ENCODE data around the gene PRKAR1B. TPM values are rescaled to one million over a fixed set of nuclear protein-coding genes. Genes with fewer than 3 reads are reported as not detected.

Gene PRKAR1B
- total and polyA plus RNA-seq, 10 of the 15 experiments (the other 5 are each of a cell fraction or from before 2014, with no cell fraction given) = 1.4 to 45.6 (median 19.3) TPM

- FAIRE-seq (no peak), ATAC-seq (no peak), DNase-seq (ENCODE audit: low read depth, low spot score) (no peak)
- CTCF ChIA-PET = no interaction called here
- H3K4me1 ChIP-seq (ENCODE audit: control insufficient read depth, insufficient read depth, low read length) = no peaks in the 10 kb centered on the region
- no peak overlapping the region for H3K27ac ChIP-seq (ENCODE audit: control insufficient read depth, insufficient read depth)
- POLR2A ChIA-PET = no interaction called here
- H3K36me3 ChIP-seq (ENCODE audit: control insufficient read depth in 2 of 2, insufficient read depth in 2 of 2, low read length in 1 of 2) = no peaks in the 10 kb centered on the region; a peak in 2 of 4 replicates
- no peaks in the 10 kb centered on the region for H4K20me1 ChIP-seq (ENCODE audit: control insufficient read depth, insufficient read depth)
- TF ChIP-seq SREBF1 (IDR thresholded peaks at IDR 0.05; ENCODE audit: low read length) = no peak
- no peak for TF ChIP-seq KDM1A (IDR thresholded peaks at IDR 0.05; ENCODE audit: borderline replicate concordance)
- no peak for TF ChIP-seq ZSCAN29 (IDR thresholded peaks at IDR 0.05)
- TF ChIP-seq MTA2 (IDR thresholded peaks at IDR 0.05; ENCODE audit: low read depth) = no peak
- TF ChIP-seq ZBTB33 (IDR thresholded peaks at IDR 0.05) = no peak
- TF ChIP-seq TARDBP (IDR thresholded peaks at IDR 0.05; ENCODE audit: borderline replicate concordance) = no peak
- no peak for TF ChIP-seq SREBF2 (IDR thresholded peaks at IDR 0.05; ENCODE audit: low read length)
- TF ChIP-seq NR2C2 (IDR thresholded peaks at IDR 0.05; ENCODE audit: borderline replicate concordance, control insufficient read depth, insufficient read length, low read depth) = no peak
- TF ChIP-seq, protein P1, sequence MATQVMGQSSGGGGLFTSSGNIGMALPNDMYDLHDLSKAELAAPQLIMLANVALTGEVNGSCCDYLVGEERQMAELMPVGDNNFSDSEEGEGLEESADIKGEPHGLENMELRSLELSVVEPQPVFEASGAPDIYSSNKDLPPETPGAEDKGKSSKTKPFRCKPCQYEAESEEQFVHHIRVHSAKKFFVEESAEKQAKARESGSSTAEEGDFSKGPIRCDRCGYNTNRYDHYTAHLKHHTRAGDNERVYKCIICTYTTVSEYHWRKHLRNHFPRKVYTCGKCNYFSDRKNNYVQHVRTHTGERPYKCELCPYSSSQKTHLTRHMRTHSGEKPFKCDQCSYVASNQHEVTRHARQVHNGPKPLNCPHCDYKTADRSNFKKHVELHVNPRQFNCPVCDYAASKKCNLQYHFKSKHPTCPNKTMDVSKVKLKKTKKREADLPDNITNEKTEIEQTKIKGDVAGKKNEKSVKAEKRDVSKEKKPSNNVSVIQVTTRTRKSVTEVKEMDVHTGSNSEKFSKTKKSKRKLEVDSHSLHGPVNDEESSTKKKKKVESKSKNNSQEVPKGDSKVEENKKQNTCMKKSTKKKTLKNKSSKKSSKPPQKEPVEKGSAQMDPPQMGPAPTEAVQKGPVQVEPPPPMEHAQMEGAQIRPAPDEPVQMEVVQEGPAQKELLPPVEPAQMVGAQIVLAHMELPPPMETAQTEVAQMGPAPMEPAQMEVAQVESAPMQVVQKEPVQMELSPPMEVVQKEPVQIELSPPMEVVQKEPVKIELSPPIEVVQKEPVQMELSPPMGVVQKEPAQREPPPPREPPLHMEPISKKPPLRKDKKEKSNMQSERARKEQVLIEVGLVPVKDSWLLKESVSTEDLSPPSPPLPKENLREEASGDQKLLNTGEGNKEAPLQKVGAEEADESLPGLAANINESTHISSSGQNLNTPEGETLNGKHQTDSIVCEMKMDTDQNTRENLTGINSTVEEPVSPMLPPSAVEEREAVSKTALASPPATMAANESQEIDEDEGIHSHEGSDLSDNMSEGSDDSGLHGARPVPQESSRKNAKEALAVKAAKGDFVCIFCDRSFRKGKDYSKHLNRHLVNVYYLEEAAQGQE (IDR thresholded peaks at IDR 0.05; ENCODE audit: low read depth, low read length) = no peak
- no peak for TF ChIP-seq TBL1XR1 (IDR thresholded peaks at IDR 0.05; ENCODE audit: low read depth, low read length)
- no peak for TF ChIP-seq BMI1 (IDR thresholded peaks at IDR 0.05; ENCODE audit: borderline replicate concordance)
- TF ChIP-seq CHD4 (IDR thresholded peaks at IDR 0.05) = no peak
- TF ChIP-seq HDGF (IDR thresholded peaks at IDR 0.05) = no peak
- TF ChIP-seq CBFB (IDR thresholded peaks at IDR 0.05; ENCODE audit: low read depth) = no peak
- BruUV-seq (replicated peaks) = no TSS peak
- in situ Hi-C loops (cut with MboI) = no loop called here
- H3K27me3 ChIP-seq (replicated peaks in 1 of 2; ENCODE audit: control insufficient read depth in 2 of 2, insufficient read depth in 2 of 2, low read length in 1 of 2) = no peaks in the 10 kb centered on the region
- H3K9ac ChIP-seq (ENCODE audit: control insufficient read depth, insufficient read depth, low read length) = no peak overlapping the region
- WGBS (ENCODE audit: insufficient coverage, insufficient replicate concordance, low lambda C conversion rate, missing lambda C conversion rate) = 98% methylated on average over 17 of the region's 17 CpGs
- intact Hi-C loops (cut with micrococcal nuclease; ENCODE audit: unreplicated experiment) = no loop called here
- H3K4me2 ChIP-seq (ENCODE audit: control insufficient read depth, insufficient read depth) = no peak overlapping the region
- no peaks in the 10 kb centered on the region; the same call in 2 of the 3 replicates for H3K9me3 ChIP-seq (replicated peaks; ENCODE audit: control insufficient read depth, insufficient read depth, low read length)
- H2AFZ ChIP-seq (ENCODE audit: control insufficient read depth, low read depth, low read length) = no peak overlapping the region
- H3K4me3 ChIP-seq = no peak overlapping the region
- RAD21 ChIA-PET (ENCODE audit: unreplicated experiment) = no interaction called here
- SMC1A ChIA-PET (ENCODE audit: uncharacterized antibody, unreplicated experiment) = no interaction called here
- no peaks in the 10 kb centered on the region for H3K79me2 ChIP-seq (ENCODE audit: control insufficient read depth, insufficient read depth, low read length)
Measured at GRCh38 chr7:631291-631711, 95.8 kb downstream of the PRKAR1B start.

Data from GM12878 (cell line).